HUES64 (cell line): ENCODE data around the gene LSM6.

Experiments
- H3K27ac ChIP-seq: 2 replicates; pipeline ENCODE4 v1.7.0; 2013; ENCODE audit warnings: low read depth, low read length, inconsistent platforms
- H3K27me3 ChIP-seq: 2 replicates; pipeline ENCODE4 v1.6.1; 2013; ENCODE audit warnings: mild to moderate bottlenecking, low read length; ENCODE audit not compliant: insufficient read depth
- H3K36me3 ChIP-seq: 2 replicates; pipeline ENCODE4 v1.6.1; 2013; ENCODE audit warnings: mild to moderate bottlenecking, low read length; ENCODE audit not compliant: insufficient read depth
- H3K4me1 ChIP-seq: 2 replicates; pipeline ENCODE4 v1.6.1; 2013; ENCODE audit warnings: mild to moderate bottlenecking, low read length, moderate library complexity; ENCODE audit not compliant: insufficient read depth
- H3K4me3 ChIP-seq: 2 replicates; pipeline ENCODE4 v1.5.1; 2013; ENCODE audit warnings: mild to moderate bottlenecking, low read length, moderate library complexity
- H3K9ac ChIP-seq: 2 replicates; pipeline ENCODE4 v1.6.1; 2013; ENCODE audit warnings: mild to moderate bottlenecking, low read depth, low read length
- H3K9me3 ChIP-seq: 2 replicates; pipeline ENCODE4 v1.6.1; 2013; ENCODE audit warnings: low read depth, low read length; ENCODE audit not compliant: insufficient read depth
- WGBS: fragments of 150-250, 120-280 bp; methylation state at CpG from one replicate; pipeline ENCODE4 v1.1.7; 2013; ENCODE audit warnings: missing lambda C conversion rate; 5-methylcytosine and 5-hydroxymethylcytosine counted together

Gene LSM6

GRCh38 chr4:146222313-146222712 lies 46.8 kb downstream of the LSM6 start:
- Histone ChIP-seq H3K4me1 (no peaks in the 10 kb centered on the region; the same call in 1 of the 2 replicates), H3K27me3 (no peaks in the 10 kb centered on the region), H3K9me3 (no peaks in the 10 kb centered on the region), H3K36me3 (no peaks in the 10 kb centered on the region), H3K4me3 (no peak overlapping the region), H3K27ac (no peak overlapping the region), H3K9ac (no peak overlapping the region)
- WGBS, result 74% methylated on average over 8 of the region's 8 CpGs

- Histone ChIP-seq H3K4me1 (no peaks in the 10 kb centered on the region; the same call in 1 of the 2 replicates), H3K27me3 (no peaks in the 10 kb centered on the region), H3K36me3 (no peaks in the 10 kb centered on the region), H3K9ac (no peak overlapping the region), H3K9me3 (no peaks in the 10 kb centered on the region), H3K4me3 (no peak overlapping the region), H3K27ac (no peak overlapping the region)
- WGBS, result 90% methylated on average over 8 of the region's 8 CpGs
Measured at GRCh38 chr4:146224326-146224966, 48.9 kb downstream of the LSM6 start.

GRCh38 chr4:146229406-146229805 lies 53.9 kb downstream of the LSM6 start:
- Histone ChIP-seq H3K27ac (no peak overlapping the region), H3K4me1 (no peaks in the 10 kb centered on the region; the same call in 1 of the 2 replicates), H3K36me3 (no peaks in the 10 kb centered on the region), H3K27me3 (no peaks in the 10 kb centered on the region), H3K9me3 (peaks cover 2% of the 10 kb centered on the region; the same call in 1 of the 2 replicates), H3K9ac (no peak overlapping the region), H3K4me3 (no peak overlapping the region)

- H3K9me3 ChIP-seq, result peaks cover 2% of the 10 kb centered on the region; the same call in 1 of the 2 replicates
- H3K27ac ChIP-seq, result no peak overlapping the region
- peaks cover under 1% of the 10 kb centered on the region; the same call in 1 of the 2 replicates for H3K4me1 ChIP-seq
- 95% methylated on average over 1 of the region's 1 CpG for WGBS
- H3K27me3 ChIP-seq, result no peaks in the 10 kb centered on the region
- no peak overlapping the region for H3K9ac ChIP-seq
- no peak overlapping the region for H3K4me3 ChIP-seq
- no peaks in the 10 kb centered on the region for H3K36me3 ChIP-seq
Measured at GRCh38 chr4:146232131-146232722, 56.7 kb downstream of the LSM6 start.

GRCh38 chr4:146235654-146236177 lies 60.2 kb downstream of the LSM6 start:
- H3K36me3 ChIP-seq, result no peaks in the 10 kb centered on the region
- no peak overlapping the region for H3K27ac ChIP-seq
- peaks cover 5% of the 10 kb centered on the region; the same call in 1 of the 2 replicates for H3K4me1 ChIP-seq
- no peaks in the 10 kb centered on the region for H3K27me3 ChIP-seq
- H3K4me3 ChIP-seq, result no peak overlapping the region
- 94% methylated on average over 8 of the region's 8 CpGs for WGBS
- H3K9me3 ChIP-seq, result peaks cover 2% of the 10 kb centered on the region; the same call in 1 of the 2 replicates
- no peak overlapping the region for H3K9ac ChIP-seq

- no peaks in the 10 kb centered on the region for H3K27me3 ChIP-seq
- H3K9me3 ChIP-seq, result peaks cover 2% of the 10 kb centered on the region; the same call in 1 of the 2 replicates
- H3K27ac ChIP-seq, result no peak overlapping the region
- no peak overlapping the region for H3K9ac ChIP-seq
- no peaks in the 10 kb centered on the region for H3K36me3 ChIP-seq
- no peak overlapping the region for H3K4me3 ChIP-seq
- H3K4me1 ChIP-seq, result peaks cover 5% of the 10 kb centered on the region; the same call in 1 of the 2 replicates
- WGBS, result 100% methylated on average over 5 of the region's 5 CpGs
Measured at GRCh38 chr4:146236216-146236615, 60.7 kb downstream of the LSM6 start.

- H3K27ac ChIP-seq, result no peak overlapping the region
- H3K9ac ChIP-seq, result no peak overlapping the region
- H3K4me3 ChIP-seq, result no peak overlapping the region
- no peaks in the 10 kb centered on the region for H3K27me3 ChIP-seq
- H3K4me1 ChIP-seq, result peaks cover 5% of the 10 kb centered on the region; the same call in 1 of the 2 replicates
- WGBS, result 66% methylated on average over 6 of the region's 6 CpGs
- H3K9me3 ChIP-seq, result peaks cover 2% of the 10 kb centered on the region; the same call in 1 of the 2 replicates
- no peaks in the 10 kb centered on the region for H3K36me3 ChIP-seq
Measured at GRCh38 chr4:146237092-146237491, 61.6 kb downstream of the LSM6 start.

- H3K27ac ChIP-seq, result no peak overlapping the region
- H3K9ac ChIP-seq, result no peak overlapping the region
- H3K36me3 ChIP-seq, result no peaks in the 10 kb centered on the region
- 98% methylated on average over 3 of the region's 3 CpGs for WGBS
- peaks cover 5% of the 10 kb centered on the region; the same call in 1 of the 2 replicates for H3K4me1 ChIP-seq
- no peaks in the 10 kb centered on the region for H3K27me3 ChIP-seq
- no peak overlapping the region for H3K4me3 ChIP-seq
- no peaks in the 10 kb centered on the region for H3K9me3 ChIP-seq
Measured at GRCh38 chr4:146238107-146238506, 62.6 kb downstream of the LSM6 start.
